Astrocyte (in vitro differentiated cells and primary cell): ENCODE measurements around the gene CLCNKA.

ENCODE experiments used
- EZH2 ChIP-seq: IDR thresholded peaks from 2 replicates; pipeline ENCODE4 v1.6.1; 2012; ENCODE audit warnings: mild to moderate bottlenecking, low read length, inconsistent platforms; ENCODE audit not compliant: insufficient read depth
- TF ChIP-seq, protein P1 (sequence below): IDR thresholded peaks from 2 replicates; pipeline ENCODE4 v1.5.1; 2011; ENCODE audit warnings: low read depth, mild to moderate bottlenecking, inconsistent platforms, low read length, moderate library complexity; ENCODE audit not compliant: insufficient read depth

DNA sequence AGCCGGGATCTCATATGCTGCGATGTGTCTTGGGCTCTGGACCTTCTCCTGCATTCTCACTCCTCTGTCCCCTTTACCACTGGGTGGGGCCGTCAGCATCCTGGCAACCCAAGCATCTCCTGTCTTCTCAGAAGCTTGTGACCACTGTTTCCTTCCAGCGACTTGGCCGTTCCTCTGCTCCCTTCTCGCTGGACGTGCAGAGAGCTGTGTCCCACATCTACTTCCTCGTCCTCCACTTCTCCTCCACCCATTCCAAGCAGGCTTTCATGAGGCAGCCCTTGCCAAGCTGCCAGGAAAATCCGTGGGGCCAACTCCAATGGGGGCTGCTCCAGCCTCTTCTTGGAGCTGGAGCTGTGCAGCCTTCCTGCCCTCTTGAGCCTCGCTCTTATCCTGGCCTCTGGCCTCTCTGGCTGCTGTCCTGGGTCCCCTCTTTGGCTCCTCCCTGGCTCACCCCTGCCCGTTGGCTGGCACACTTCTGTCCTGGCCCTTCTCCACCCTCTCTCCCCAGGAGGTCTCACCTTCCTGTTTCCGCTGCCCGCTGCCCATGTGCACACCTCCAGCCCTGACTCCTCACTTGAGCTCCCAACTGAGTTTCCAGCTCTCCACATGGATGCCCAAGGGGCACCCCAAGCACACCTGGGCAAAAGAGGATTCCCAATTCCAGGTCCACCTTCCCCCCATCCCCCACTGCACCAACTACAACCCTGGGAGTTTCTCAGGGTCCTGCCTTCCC lies 42.9 kb downstream of the CLCNKA start:
- TF ChIP-seq EZH2 = no peak
- TF ChIP-seq, protein P1, sequence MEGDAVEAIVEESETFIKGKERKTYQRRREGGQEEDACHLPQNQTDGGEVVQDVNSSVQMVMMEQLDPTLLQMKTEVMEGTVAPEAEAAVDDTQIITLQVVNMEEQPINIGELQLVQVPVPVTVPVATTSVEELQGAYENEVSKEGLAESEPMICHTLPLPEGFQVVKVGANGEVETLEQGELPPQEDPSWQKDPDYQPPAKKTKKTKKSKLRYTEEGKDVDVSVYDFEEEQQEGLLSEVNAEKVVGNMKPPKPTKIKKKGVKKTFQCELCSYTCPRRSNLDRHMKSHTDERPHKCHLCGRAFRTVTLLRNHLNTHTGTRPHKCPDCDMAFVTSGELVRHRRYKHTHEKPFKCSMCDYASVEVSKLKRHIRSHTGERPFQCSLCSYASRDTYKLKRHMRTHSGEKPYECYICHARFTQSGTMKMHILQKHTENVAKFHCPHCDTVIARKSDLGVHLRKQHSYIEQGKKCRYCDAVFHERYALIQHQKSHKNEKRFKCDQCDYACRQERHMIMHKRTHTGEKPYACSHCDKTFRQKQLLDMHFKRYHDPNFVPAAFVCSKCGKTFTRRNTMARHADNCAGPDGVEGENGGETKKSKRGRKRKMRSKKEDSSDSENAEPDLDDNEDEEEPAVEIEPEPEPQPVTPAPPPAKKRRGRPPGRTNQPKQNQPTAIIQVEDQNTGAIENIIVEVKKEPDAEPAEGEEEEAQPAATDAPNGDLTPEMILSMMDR = no peak
